Calu3 (cell line): Measurements from ENCODE around the gene GBA2. TPM values are rescaled to one million over a fixed set of nuclear protein-coding genes. Genes with fewer than 3 reads are reported as not detected.
A peak's percentile ranks its signal among the peaks of the same experiment; 100 is the strongest.

Experiments used
- BruUV-seq: library from RNA; stranded (reverse); fragments of 400-500 nt; replicated peaks from 2 replicates; lab custom pipeline; 2021; lab: Mats Ljungman, UMichigan
- CTCF ChIA-PET: fragments of 300-600 bp; sonication (Branson Sonifier 250); formaldehyde crosslinking; loops from one replicate; lab custom pipeline; 2022; ENCODE audit warnings: antibody characterized with exemption; lab: Charles Lee
- DNase-seq: peaks from one replicate; pipeline ENCODE4 v3.0.0; 2022
- H3K27ac Mint-ChIP-seq: one replicate; pipeline ENCODE4 v1.8.0; 2022; ENCODE audit warnings: mixed read lengths; ENCODE audit not compliant: unreplicated experiment
- H3K27me3 Mint-ChIP-seq: one replicate; pipeline ENCODE4 v1.8.0; 2022; ENCODE audit warnings: mixed read lengths; ENCODE audit not compliant: unreplicated experiment
- H3K36me3 Mint-ChIP-seq: one replicate; pipeline ENCODE4 v1.8.0; 2022; ENCODE audit warnings: mild to moderate bottlenecking, moderate library complexity, mixed read lengths; ENCODE audit not compliant: insufficient read depth, unreplicated experiment
- H3K4me1 Mint-ChIP-seq: one replicate; pipeline ENCODE4 v1.8.0; 2022; ENCODE audit warnings: mild to moderate bottlenecking, low read depth, mixed read lengths; ENCODE audit not compliant: unreplicated experiment
- H3K4me3 Mint-ChIP-seq: one replicate; pipeline ENCODE4 v1.8.0; 2022; ENCODE audit warnings: mild to moderate bottlenecking, low read depth, moderate library complexity, mixed read lengths; ENCODE audit not compliant: unreplicated experiment
- H3K9me3 Mint-ChIP-seq: one replicate; pipeline ENCODE4 v1.8.0; 2022; ENCODE audit warnings: low read depth, mixed read lengths; ENCODE audit not compliant: unreplicated experiment
- CTCF ChIP-seq: fragments of 200-600 bp; IDR thresholded peaks from one replicate; pipeline ENCODE4 v1.8.0; 2022; ENCODE audit warnings: antibody characterized with exemption; ENCODE audit not compliant: unreplicated experiment
- intact Hi-C: fragments of 100-400 bp; cut with micrococcal nuclease; formaldehyde crosslinking; loops from one replicate; pipeline ENCODE4 v1.10.0; 2022; ENCODE audit not compliant: unreplicated experiment
- total RNA-seq: library from RNA; stranded (reverse); gene quantifications from 2 replicates; pipeline ENCODE4 v1.2.3, GENCODE V29; 2022

GBA2 gene
- total RNA-seq, 1 experiment from 2014 or later: 62.7 TPM

GRCh38 chr9:35691757-35692301 lies 57.2 kb downstream of the GBA2 start:
- CTCF ChIA-PET: no interaction called here
- peaks cover 43% of the 10 kb centered on the region for H3K36me3 Mint-ChIP-seq

GRCh38 chr9:35691334-35691650 lies 57.7 kb downstream of the GBA2 start:
- TF ChIP-seq CTCF: no peak
- Mint-ChIP-seq H3K27me3 (no peaks in the 10 kb centered on the region), H3K27ac (peak overlapping the region; percentile 9), H3K4me1 (peaks cover 8% of the 10 kb centered on the region), H3K4me3 (peak overlapping the region; percentile 87), H3K9me3 (no peaks in the 10 kb centered on the region), H3K36me3 (peaks cover 39% of the 10 kb centered on the region)
- no TSS peak for BruUV-seq
- DNase-seq: no peak
- CTCF ChIA-PET: no interaction called here
- intact Hi-C loops: no loop called here

More at GRCh38 chr9:35691757-35692301, 57.2 kb downstream of the GBA2 start:
- Mint-ChIP-seq H3K27ac (peak overlapping the region; percentile 9), H3K4me3 (peak overlapping the region; percentile 87), H3K27me3 (no peaks in the 10 kb centered on the region), H3K9me3 (no peaks in the 10 kb centered on the region), H3K4me1 (peaks cover 8% of the 10 kb centered on the region)
- intact Hi-C loops: no loop called here
- DNase-seq: no peak
- BruUV-seq: no TSS peak
- no peak for TF ChIP-seq CTCF

GRCh38 chr9:35690614-35691333 lies 58.3 kb downstream of the GBA2 start:
- H3K27me3 Mint-ChIP-seq: no peaks in the 10 kb centered on the region
- BruUV-seq: no TSS peak
- CTCF ChIA-PET: interaction anchor here (0.6 to 1.1 kb wide), 2 partner anchors 23 to 26 kb away, joined by 3 read pairs; partner anchors contain the start of gene ARHGEF39
- H3K9me3 Mint-ChIP-seq: no peaks in the 10 kb centered on the region
- peaks cover 39% of the 10 kb centered on the region for H3K36me3 Mint-ChIP-seq
- no peak for TF ChIP-seq CTCF
- H3K4me1 Mint-ChIP-seq: peaks cover 8% of the 10 kb centered on the region
- peak overlapping the region; percentile 87 for H3K4me3 Mint-ChIP-seq
- H3K27ac Mint-ChIP-seq: peak overlapping the region; percentile 81
- intact Hi-C loops: no loop called here
- peak; percentile 39 for DNase-seq

GRCh38 chr9:35690294-35690613 lies 58.8 kb downstream of the GBA2 start:
- Mint-ChIP-seq H3K9me3 (no peaks in the 10 kb centered on the region), H3K27ac (peak overlapping the region; percentile 81), H3K36me3 (peaks cover 45% of the 10 kb centered on the region), H3K27me3 (no peaks in the 10 kb centered on the region), H3K4me1 (peaks cover 8% of the 10 kb centered on the region), H3K4me3 (peak overlapping the region; percentile 87)
- intact Hi-C loops: no loop called here
- no peak for TF ChIP-seq CTCF
- CTCF ChIA-PET: interaction anchor here (0.6 to 1.1 kb wide), 2 partner anchors 23 to 25 kb away, joined by 3 read pairs; partner anchors contain the start of gene ARHGEF39
- DNase-seq: no peak
- no TSS peak for BruUV-seq
